Neural crest cell (in vitro differentiated cells): ENCODE data around the gene MOB3C. TPM values are rescaled to one million over a fixed set of nuclear protein-coding genes. Genes with fewer than 3 reads are reported as not detected.

ENCODE experiments used
- DNase-seq: peaks from one replicate; pipeline ENCODE4 v3.0.0; 2021; ENCODE audit warnings: low read depth, mixed read lengths, low spot score
- H3K27ac Mint-ChIP-seq: one replicate; pipeline ENCODE4 v1.8.0; 2021; ENCODE audit warnings: mild to moderate bottlenecking, mixed read lengths; ENCODE audit not compliant: unreplicated experiment
- H3K27me3 Mint-ChIP-seq: 2 replicates; pipeline ENCODE4 v1.8.0; 2021; ENCODE audit warnings: low read depth, mild to moderate bottlenecking, mixed read lengths
- H3K36me3 Mint-ChIP-seq: 2 replicates; pipeline ENCODE4 v1.8.0; 2021; ENCODE audit warnings: low read depth, mild to moderate bottlenecking, mixed read lengths
- H3K4me1 Mint-ChIP-seq: 2 replicates; pipeline ENCODE4 v1.8.0; 2021; ENCODE audit warnings: mixed read lengths
- H3K4me3 Mint-ChIP-seq: one replicate; pipeline ENCODE4 v1.8.0; 2021; ENCODE audit warnings: mild to moderate bottlenecking, mixed read lengths
- H3K9me3 Mint-ChIP-seq: 2 replicates; pipeline ENCODE4 v1.8.0; 2021; ENCODE audit warnings: mixed read lengths
- CTCF ChIP-seq: fragments of 200-600 bp; sonication (generic); conservative IDR thresholded peaks from 2 replicates; pipeline ENCODE4 v1.5.0; 2021; ENCODE audit warnings: antibody characterized with exemption, mild to moderate bottlenecking
- total RNA-seq: library from RNA; stranded (reverse); gene quantifications from 2 replicates; pipeline ENCODE4 v1.2.1, GENCODE V29; 2021

MOB3C gene
- total RNA-seq, 1 donor from 2014 or later, result 4.1 TPM

GRCh38 chr1:46569116-46569515 is 47.5 kb downstream of the MOB3C start:
- no peaks in the 10 kb centered on the region for H3K27me3 Mint-ChIP-seq
- DNase-seq, result no peak
- no peak overlapping the region for H3K4me3 Mint-ChIP-seq
- peaks cover 5% of the 10 kb centered on the region for H3K36me3 Mint-ChIP-seq
- H3K9me3 Mint-ChIP-seq, result no peaks in the 10 kb centered on the region
- no peaks in the 10 kb centered on the region for H3K4me1 Mint-ChIP-seq
- no peak overlapping the region for H3K27ac Mint-ChIP-seq
- no peak for TF ChIP-seq CTCF

- no peak overlapping the region for H3K4me3 Mint-ChIP-seq
- no peak for TF ChIP-seq CTCF
- H3K4me1 Mint-ChIP-seq, result no peaks in the 10 kb centered on the region
- DNase-seq, result no peak
- H3K27me3 Mint-ChIP-seq, result no peaks in the 10 kb centered on the region
- H3K27ac Mint-ChIP-seq, result no peak overlapping the region
- H3K36me3 Mint-ChIP-seq, result peaks cover 5% of the 10 kb centered on the region
- no peaks in the 10 kb centered on the region for H3K9me3 Mint-ChIP-seq
Observed at GRCh38 chr1:46568461-46568891, 48.1 kb downstream of the MOB3C start.

- Mint-ChIP-seq H3K9me3 (no peaks in the 10 kb centered on the region), H3K4me3 (no peak overlapping the region), H3K36me3 (peaks cover 12% of the 10 kb centered on the region), H3K27ac (no peak overlapping the region), H3K4me1 (peaks cover 10% of the 10 kb centered on the region), H3K27me3 (no peaks in the 10 kb centered on the region)
- no peak for DNase-seq
- TF ChIP-seq CTCF, result no peak
Observed at GRCh38 chr1:46563341-46563740, 53.3 kb downstream of the MOB3C start.

GRCh38 chr1:46562498-46562897 is 54.1 kb downstream of the MOB3C start:
- Mint-ChIP-seq H3K27me3 (no peaks in the 10 kb centered on the region), H3K36me3 (peaks cover 12% of the 10 kb centered on the region), H3K9me3 (no peaks in the 10 kb centered on the region), H3K4me3 (no peak overlapping the region), H3K27ac (peak overlapping the region; percentile 43), H3K4me1 (peaks cover 18% of the 10 kb centered on the region)
- no peak for TF ChIP-seq CTCF
- no peak for DNase-seq

- TF ChIP-seq CTCF, result no peak
- DNase-seq, result no peak
- H3K27me3 Mint-ChIP-seq, result no peaks in the 10 kb centered on the region
- no peak overlapping the region for H3K27ac Mint-ChIP-seq
- H3K4me1 Mint-ChIP-seq, result peaks cover 20% of the 10 kb centered on the region
- H3K4me3 Mint-ChIP-seq, result no peak overlapping the region
- no peaks in the 10 kb centered on the region for H3K9me3 Mint-ChIP-seq
- H3K36me3 Mint-ChIP-seq, result peaks cover 9% of the 10 kb centered on the region
Observed at GRCh38 chr1:46558966-46559365, 57.6 kb downstream of the MOB3C start.
